Stimulated activated CD8-positive, alpha-beta memory T cell treated with anti-CD3 and anti-CD28 coated beads, Interleukin-4, amount 100 ng/mL, for 4 hours (primary cell): Measurements from ENCODE around the gene DYNC1I1.

ENCODE experiments used
- DNase-seq, 2 donors: peaks; one replicate each; pipeline ENCODE4 v3.0.0-alpha.2; 2020; ENCODE audit warnings: low read depth in 2 of 2, low spot score in 1 of 2

DYNC1I1 gene

DNA sequence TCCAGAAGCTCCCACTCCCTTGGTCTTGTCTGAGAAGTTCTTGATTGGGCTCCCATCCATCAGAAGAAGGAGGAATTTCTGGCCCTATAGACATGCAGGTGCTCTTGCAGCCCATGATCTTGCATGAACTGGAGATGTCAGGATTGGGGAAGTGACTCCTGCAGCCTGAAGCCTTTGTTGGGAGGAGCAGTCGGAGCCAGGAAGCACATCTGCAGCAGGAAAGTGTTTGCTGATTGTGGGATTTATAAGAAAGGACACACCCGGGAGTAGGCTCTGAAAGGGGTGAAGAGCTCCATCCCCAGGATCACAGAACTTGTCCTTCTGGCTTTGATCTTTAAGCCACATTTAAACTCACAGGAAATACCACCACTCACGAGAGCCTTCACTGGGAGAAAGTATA, 185.2 kb downstream of the DYNC1I1 start:
- DNase-seq = no peak

- no peak for DNase-seq
Measured at GRCh38 chr7:95960706-95961244, 188.4 kb downstream of the DYNC1I1 start.

DNA sequence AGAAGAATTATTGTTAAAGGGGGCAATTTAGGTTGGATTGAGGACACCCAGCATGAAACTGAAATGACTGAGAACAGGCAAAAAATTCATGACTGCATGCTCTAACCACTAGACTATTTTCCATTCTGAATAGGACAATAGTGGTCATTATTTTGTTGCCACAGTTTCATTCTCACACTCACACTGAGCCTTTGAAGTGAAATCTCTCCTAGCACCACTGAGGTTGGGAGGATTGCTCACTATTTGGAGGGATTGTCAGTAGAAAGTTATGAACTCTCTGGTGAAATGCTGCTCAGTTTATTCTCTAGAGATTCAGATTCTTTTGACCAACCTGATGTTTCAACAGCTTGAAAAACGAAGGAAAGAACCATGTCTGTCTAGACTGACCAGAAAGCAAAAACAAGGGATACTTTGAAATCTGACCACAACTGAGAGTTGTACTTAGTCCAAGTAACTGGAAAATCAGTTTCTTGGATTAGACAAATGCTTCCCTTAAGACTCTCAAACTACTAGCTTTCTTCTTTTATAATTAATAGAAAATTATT, 191.2 kb downstream of the DYNC1I1 start:
- DNase-seq = no peak

GRCh38 chr7:95971716-95972115, 199.4 kb downstream of the DYNC1I1 start:
- DNase-seq = no peak

DNA sequence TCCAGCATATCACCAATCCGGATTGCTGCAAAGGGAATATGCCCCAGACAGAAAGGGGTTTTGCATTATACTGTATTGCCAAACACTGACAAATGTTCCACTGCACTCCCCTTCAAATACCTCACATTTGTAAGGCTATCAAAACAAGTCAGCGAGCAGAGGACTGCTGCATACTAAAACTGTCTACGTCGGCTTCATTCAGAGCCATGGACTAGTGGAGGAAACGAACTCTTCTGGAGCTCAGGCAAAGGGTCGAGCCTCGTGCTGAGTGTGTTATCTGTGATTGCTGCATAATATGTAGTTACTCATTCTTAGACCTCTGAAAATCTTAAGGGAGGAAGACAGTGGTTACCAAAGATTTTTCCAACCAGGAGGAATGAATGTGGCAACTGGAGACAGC, 200.2 kb downstream of the DYNC1I1 start:
- DNase-seq = no peak

DNA sequence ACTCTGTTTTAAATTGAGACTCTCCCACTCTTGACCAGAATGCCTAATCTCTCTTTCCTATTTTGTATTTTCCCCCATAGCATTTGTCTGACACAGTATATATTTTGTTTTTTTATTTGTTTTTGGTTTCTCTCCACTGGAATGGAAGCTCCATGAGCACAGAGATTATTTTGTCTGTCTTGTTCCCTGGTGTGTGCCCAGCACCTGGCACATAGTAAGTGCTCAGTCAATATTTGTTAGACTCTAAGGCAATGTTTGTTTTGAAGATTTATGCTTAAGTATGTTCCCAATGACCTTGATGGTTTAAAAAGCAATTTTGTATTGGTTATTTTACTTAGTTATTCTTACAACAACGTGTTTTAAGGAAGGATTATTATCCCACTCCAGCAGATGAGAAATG, 201.8 kb downstream of the DYNC1I1 start:
- DNase-seq = no peak

DNA sequence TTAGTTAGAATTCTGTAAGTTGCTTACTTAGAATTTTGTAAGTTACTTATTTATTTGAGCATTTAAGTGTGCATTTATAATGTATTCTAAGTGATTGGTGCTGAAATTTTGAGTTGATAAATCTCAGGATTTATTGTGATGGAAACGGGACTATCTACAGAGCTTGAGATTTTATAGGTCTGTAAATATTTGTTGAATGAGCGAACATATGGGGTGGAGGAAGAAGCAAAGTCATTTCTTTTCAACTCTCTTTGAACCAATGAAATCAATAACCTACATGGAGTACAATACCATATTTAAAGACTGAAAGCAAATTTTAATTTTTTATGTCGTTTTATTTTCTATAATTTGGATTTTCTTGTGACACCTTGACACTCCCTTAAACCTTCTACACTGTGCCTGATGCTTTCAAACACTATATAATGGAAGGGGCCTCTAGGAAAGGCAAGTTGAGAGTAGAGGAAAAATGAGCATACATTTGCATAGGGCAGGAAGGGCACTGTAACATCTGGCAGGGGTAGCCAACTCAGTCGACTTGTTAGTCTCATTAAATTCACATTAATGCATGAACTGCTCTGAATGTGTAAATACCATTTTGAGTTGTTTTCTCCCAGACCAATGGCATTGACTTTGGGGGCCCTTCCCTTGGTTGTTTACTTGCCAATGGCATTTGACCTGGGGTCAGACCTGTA, 204.2 kb downstream of the DYNC1I1 start:
- no peak for DNase-seq

GRCh38 chr7:95977994-95978393, 205.6 kb downstream of the DYNC1I1 start:
- no peak for DNase-seq

DNA sequence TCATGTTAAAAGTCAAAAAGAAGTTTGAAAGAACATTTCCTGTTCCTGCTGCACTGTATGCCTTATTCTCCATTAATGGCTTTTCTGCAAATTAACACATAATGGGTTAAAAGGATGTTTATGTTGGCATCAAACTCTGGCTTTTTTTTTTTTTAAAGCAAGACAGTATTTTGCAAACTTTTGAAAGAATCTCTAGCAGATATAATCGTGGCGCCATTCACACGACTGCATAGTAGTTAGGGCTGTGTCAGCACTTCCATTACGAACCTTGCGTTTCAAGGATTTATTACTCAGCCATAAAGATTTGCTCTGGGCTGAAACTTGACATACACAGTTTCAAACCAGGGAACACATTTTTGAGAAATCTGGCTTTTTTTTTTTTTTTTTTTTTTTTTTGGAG, 207.8 kb downstream of the DYNC1I1 start:
- DNase-seq = no peak

- DNase-seq = no peak
Measured at GRCh38 chr7:95980706-95981105, 208.4 kb downstream of the DYNC1I1 start.

DNA sequence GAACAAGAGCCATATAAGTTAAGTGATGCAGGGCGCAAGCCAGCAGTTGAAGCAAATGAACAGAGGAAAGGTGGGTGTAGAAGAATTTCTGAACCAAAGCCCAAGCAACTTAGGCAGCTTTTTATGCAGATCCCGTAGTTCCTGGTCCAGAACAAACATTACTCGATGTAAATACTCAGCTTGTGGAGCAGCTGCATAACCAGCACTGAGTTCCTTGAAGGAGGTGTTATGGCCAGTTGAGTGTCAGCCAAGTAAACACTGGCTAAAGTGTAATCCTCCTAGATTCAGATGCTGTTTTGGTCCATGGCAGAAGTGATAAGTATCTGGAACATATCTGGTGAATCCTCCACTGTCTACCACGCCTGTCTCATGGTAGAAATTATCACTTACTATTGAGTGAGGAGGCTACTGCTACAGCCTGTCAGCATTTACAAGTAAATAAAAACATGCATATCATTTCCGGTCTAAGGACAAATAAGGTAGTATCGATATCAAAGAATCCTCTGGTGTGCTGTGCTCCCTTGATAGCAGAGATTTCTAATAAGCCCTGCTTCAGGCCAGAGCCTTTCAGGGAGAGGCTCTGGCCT, 213.9 kb downstream of the DYNC1I1 start:
- no peak for DNase-seq

GRCh38 chr7:95989301-95989700, 216.9 kb downstream of the DYNC1I1 start:
- no peak for DNase-seq

DNA sequence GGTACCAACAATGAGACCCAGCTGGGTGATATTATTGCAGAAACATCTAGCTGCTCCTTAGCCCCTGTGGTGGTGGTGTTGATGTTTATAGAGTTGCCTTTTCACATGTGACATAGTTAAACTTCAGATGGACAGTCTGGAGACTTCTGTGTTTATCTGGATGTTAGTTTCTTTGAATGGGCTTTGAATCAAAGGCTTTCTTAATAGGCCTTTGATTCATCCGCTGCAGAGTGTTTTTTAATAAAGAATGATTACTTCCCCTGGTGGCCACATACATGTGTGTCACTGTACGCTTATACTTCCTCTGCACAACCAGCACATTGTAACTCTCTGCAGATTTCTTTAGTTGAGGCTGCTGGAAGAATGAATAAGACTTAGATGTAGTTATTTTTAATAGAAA, 221.0 kb downstream of the DYNC1I1 start:
- DNase-seq = no peak

DNA sequence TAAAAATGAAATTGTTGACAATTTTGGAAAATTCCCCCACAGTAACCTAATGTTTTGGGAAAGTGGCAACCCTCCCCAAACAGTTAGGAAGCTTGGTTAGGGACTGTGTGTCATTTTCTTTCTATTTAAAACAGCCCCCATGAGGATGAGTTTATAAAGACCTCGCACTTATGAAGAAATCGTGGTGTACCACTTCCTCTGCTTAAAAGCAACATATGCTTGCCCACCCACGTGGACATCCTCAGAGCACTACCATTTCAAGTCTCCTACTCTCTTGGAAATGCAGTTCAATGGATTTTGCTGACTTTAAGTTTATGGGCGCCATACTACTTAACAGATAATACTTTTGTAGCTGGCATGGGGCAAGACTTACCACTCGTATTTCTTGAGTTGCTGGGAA, 223.8 kb downstream of the DYNC1I1 start:
- no peak for DNase-seq

- DNase-seq = no peak
Measured at GRCh38 chr7:95996886-95997285, 224.5 kb downstream of the DYNC1I1 start.

DNA sequence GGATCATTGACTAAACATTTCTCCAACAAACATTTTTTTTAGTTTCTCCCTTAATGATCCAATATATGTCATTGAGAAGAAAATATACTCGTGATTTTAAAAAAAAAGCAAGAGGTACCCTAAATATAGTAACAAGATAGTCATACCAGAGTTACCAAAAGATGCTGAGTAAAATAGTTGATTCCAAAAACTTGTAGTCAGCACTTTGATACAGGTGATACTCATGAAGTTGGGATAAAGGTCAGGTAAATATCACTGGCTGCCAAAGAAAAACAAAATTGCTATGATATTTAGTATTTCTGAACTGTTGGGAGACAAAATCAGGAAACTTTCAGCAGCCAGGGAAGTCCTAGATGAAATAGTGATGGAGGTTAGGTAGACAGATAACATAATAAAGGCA, 225.3 kb downstream of the DYNC1I1 start:
- DNase-seq = no peak

DNA sequence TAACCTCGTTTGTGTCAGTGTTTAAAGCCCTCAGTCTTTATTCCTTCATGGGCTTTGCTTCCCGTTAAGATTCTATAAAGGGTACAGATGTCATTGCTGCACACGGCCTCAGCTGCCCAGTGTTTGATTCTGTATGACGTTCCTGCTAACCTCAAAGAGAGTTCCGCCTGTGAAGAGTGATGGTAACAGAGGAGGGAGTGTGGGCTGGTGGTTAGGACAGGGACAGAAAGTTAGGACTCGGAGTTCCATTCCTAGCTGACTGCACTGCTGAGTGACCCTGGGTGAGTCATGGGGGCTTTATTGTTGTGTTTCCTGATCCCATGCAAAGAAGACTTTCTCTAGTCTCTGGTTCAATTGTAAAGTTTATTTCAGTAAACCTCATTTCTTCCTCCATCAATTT, 227.1 kb downstream of the DYNC1I1 start:
- no peak for DNase-seq

- no peak for DNase-seq
Measured at GRCh38 chr7:96004578-96004977, 232.2 kb downstream of the DYNC1I1 start.

GRCh38 chr7:96005271-96005670, 232.9 kb downstream of the DYNC1I1 start:
- no peak for DNase-seq

GRCh38 chr7:96009148-96009547, 236.8 kb downstream of the DYNC1I1 start:
- no peak for DNase-seq

DNA sequence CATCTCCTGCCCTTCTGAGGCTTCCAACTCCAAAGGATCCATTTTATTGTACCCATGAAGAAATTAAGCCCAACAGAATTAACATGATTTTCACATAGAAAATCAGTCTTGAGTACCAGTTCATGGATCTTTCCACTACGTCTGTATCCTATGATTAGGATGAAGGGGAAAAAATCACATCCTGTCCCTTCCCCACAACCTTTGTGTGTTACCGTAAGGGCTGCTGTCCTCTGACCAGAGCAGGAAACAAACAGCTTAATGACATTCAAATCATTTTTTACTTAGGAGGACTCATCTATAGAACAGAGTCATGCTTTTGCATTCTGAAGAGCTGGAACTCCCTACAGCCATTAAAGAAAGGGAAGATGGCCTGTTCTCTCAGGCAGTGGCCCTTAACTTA, 241.5 kb downstream of the DYNC1I1 start:
- no peak for DNase-seq

GRCh38 chr7:96014617-96015016, 242.3 kb downstream of the DYNC1I1 start:
- no peak for DNase-seq
